Measurements from ENCODE around the gene COL9A1.
A peak's percentile ranks its signal among the peaks of the same experiment; 100 is the strongest.
"Not testable (repeated sequence)": the region's sequence is repeated elsewhere in the genome, so short reads cannot be mapped to it uniquely, and the experiment has no call there.

COL9A1 gene

DNA sequence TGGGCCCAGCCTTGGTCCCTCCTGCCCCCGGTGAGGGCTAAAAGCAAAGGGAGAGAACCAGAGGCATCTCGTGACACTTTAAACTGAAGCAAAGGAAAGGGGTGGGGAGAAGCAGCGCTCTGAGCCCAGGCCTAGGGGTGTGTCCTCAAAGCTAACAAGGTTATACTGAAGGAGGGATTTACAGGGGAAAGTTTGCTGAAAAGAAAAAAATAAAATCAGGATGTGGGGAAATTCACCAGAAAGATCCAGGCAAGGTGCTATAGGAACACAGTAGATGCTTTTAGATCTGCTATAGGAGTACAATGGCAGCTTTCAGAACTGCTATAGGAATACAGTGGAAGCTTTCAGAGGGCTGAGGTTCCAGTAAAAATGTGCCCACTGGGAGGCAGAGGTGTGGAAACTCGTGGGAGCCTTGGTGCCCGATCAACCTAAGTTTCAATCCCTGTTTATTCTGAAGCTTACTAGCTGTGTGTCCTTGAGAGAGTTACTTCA lies at the start of gene COL9A1:
TSS of gene COL9A1 (minus strand) at position 51 of the 492 bp plus-strand sequence. CDS start 160 bp downstream, outside the sequence.
- no peak for DNase-seq

DNA sequence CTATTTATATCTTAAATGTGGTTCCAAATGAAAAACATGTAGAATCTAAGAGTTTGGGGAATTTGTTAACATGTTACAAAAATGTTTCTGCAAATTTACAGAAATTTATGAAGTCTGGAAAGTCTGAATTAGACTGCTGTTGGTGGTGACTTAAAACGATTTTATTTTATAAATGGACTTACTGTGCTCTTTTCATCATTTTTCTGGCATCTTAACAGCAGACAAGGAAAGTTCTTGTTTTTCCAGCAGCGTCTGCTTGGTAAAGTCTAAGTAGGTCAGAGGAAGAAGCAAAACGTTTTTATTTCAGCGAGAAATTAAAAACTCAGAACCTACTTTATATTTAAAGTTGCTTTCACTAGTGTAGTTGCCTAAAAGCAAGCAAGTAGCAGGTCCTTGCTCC lies 48.6 kb upstream of the COL9A1 start:
- DNase-seq, result no peak

DNA sequence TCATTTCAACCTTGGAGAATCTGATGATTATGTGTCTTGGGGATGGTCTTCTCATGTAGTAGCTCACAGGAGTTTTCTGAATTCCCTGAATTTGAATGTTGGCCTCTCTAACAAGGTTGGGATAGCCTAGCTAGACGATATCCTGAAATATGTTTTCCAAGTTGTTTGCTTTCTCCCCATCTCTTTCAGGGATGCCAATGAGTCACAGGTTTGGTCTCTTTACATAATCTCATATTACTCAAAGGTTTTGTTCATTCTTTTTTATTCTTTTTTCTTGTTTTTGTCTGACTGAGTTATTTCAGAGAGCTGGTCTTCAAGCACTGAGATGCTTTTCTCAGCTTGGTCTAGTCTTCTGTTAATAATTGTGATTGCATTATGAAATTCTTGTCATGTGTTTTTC lies 42.7 kb upstream of the COL9A1 start:
- DNase-seq, result no peak

DNA sequence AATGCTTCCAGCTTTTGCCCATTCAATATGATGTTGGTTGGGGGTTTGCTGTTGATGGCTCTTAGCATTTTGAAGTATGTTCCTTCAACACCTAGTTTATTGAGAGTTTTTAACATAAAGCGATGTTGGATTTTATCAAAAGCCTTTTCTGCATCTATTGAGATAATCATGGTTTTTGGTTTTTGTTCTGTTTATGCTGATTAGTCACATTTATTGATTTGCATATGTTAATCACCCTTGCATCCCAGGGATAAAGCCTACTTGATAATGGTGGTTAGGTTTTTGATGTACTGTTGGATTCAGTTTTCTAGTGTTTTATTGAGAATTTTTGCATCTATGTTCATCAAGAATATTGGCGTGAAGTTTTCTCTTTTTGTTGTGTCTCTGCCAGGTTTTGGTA lies 40.4 kb upstream of the COL9A1 start:
- no peak for DNase-seq

DNA sequence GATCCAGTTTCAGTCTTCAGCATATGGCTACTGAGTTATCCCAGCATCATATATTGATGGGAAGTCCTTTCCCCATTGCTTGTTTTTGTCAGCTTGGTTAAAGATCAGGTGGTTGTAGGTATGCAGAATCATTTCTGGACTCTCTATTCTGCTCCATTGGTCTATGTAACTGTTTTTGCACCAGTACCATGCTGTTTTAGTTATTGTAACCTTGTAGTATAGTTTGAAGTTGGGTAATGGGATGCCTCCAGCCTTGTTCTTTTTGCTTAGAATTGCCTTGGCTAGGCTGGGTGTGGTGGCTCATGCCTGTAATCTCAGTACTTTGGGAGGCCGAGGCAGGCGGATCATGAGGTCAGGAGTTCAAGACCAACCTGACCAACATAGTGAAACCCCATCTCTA lies 36.9 kb upstream of the COL9A1 start:
- not testable (repeated sequence) for DNase-seq

DNA sequence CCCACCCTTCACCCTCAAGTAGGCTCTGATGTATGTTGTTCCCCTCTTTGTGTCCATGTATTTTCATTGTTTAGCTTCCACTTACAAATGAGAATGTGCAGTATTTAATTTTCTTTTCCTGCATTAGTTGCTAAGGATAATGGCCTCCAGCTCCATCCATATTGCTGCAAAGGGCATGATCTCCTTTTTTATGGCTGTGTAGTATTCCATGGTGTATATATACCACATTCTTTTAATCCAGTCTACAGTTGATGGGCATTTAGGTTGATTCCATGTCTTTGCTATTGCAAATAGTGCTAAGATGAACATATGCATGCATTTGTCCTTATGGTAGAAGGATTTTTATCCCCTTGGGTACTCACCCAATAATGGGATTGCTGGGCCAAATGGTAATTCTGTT lies 35.9 kb upstream of the COL9A1 start:
- DNase-seq, result no peak

DNA sequence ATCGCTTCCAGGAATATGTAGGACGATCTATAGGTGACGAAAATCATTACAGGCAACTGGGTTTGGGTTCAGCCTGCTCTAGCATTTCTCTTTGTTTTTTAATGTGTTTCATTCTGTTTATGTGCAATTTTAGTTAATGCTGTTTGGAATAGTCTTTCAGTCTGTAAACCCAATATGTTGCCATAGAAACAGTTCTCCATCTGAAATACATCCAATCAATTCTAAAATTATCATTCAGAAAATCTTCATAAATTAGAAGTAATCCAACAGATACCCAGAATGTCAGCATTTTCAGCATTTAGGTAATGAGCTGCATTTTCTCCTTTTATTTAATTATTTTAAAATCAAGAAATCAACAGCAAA lies 34.8 kb upstream of the COL9A1 start:
- DNase-seq, result no peak

DNA sequence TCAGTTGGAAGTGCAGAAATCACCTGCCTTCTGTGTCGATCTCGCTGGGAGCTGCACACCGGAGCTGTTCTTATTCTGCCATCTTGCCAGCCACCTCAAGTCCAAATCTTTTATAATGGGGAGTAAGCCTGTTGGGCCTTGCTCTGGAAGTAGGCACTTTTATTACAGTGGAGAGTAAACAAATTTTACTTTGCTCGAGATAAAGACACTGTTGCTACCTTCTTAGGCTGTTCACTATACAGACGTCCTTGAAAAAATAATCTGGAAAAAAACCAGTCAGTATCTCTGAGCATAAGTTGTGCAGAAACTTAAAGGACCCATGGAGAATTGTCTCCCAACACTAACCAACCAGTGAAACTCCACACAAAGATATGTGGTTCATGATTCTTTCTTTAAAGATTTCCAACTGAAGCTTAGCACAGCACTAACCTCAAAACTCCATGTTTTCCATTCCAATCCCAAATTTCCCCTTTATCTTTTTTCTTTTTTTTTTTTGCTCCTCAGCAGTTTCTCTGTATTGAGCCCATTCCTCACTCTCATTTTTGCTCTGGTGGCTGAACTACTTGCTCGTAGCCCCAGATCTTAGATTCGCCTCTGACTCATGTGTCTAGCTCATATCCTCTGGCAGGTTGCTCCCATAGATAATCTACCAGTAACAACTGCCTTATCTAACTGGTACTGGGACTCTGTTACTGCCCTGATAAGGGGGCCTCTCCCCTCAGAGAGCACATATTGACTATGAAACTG lies 34.3 kb upstream of the COL9A1 start:
- DNase-seq, result no peak

DNA sequence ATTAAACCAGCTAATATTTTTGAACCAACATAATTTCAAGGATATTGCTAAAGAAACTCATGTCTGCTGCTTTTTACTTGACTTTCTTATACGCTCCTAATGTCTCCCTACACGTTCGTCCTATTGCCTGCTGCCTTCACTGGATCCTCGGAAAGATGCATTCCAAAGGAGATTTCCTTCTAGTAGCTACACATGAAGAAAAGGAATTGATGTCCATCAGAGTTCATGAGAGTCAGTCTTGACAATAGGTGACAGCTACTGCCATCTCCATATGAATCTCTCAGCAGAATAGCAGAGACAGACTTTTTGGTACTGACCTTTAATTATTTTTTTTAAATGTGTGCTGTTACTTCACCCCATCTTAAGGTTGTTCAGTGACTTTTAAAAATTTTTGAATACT lies 24.2 kb upstream of the COL9A1 start:
- no peak for DNase-seq

DNA sequence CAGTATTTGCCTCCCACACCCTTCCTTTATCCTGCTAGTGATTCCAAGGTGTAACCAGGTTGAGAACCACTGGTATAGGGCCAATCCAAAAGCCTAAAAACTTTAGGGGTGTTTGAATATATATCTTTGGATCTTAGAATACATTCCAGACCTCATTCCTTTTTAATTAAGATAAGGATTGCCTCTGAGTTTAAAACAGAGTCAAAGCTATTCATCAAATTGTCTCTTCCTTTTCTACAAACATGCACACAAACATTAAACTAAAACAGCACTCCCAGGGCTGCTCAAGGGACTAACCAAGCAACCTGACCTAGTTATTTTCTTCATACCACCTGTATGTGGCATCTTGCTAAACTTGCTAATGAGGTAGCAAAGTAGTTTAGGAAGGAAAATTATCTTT lies 22.1 kb upstream of the COL9A1 start:
- no peak for DNase-seq

DNA sequence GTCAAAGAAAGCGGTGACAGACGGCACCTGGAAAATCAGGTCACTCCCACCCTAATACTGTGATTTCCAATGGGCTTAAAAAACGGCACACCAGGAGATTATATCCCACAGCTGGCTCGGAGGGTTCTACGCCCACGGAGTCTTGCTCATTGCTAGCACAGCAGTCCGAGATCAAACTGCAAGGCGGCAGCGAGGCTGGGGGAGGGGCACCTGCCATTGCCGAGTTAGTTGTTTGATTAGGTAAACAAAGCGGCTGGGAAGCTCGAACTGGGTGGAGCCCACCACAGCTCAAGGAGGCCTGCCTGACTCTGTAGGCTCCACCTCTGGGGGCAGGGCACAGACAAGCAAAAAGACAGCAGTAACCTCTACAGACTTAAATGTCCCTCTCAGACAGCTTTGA lies 14.9 kb upstream of the COL9A1 start:
- not testable (repeated sequence) for DNase-seq

DNA sequence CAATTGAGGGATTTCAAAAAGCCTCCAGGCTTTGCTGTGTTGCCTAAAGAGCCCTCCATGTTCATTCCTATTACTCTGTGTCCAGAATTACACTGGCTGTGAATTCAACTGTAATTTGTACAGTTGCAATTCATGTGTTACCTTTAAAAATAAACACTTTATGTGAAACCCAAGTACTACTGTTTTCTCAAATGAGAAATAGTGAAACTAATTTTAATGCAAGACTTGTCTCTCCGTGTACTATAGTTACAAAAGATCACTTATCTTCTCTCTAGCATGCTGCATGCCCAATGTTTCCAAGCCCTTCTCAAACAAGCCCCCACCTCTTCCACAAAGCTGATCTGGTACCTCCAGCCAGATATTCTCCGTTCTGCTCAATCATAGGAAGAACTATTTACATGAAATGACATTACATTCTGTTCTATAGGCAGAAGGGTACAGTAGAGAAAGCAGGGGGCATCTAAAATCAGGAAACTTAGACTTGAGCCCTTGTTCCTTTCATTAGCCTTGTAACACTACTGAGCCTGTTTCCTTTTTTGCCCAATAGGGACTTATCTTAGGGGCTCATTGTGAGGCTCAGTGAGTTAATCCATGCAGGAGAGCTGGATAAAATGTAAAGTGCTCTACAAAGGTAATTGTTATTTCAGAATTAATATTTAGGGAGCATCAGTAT lies 12.3 kb upstream of the COL9A1 start:
- DNase-seq, result no peak

DNA sequence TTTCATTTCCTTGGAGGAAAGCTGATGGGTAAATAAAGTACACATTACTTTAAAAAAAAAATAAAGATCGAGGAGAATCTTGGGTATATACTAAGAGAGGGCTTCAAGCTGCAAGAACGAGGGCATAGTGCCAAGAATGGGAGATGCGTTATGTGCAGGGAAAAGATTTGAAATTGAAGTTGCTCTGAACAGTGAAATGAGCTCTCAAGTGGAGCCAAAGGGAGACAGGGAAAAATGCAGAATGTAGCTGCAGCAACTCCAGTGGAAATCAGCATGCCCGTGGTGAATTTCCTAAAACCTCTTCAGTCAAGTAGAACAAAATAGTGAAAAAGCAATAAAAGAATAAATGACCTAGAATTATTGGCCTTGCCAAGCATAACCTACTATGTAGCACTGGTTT lies 11.4 kb upstream of the COL9A1 start:
- no peak for DNase-seq

DNA sequence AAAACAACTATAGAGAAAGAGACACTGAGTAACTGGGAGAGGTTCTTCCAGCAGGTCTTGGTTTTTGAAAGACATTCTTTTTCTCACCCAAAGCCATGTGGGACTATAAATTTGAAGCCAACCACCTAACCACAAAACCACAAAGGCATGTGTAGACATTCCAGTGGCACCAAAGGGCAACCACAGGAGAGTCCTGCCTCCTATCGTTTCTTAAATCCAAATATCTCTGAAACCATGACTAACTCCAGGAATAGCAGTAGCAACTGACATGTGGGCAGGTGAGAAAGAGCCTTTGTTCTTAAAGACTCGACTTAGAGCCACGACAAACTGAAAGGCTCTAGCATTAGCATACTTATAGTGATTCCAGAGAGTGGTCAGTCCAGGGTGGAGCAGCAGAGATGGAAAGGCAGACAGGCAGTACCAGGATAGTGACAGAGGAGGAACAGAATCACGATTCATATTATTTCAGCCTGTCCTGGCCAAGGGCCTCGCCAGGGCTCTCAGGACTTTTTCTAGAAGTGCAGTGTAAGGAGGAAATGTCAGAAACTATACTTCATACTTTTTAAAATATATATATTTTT lies 9.4 kb upstream of the COL9A1 start:
- DNase-seq, result peak; percentile 83

DNA sequence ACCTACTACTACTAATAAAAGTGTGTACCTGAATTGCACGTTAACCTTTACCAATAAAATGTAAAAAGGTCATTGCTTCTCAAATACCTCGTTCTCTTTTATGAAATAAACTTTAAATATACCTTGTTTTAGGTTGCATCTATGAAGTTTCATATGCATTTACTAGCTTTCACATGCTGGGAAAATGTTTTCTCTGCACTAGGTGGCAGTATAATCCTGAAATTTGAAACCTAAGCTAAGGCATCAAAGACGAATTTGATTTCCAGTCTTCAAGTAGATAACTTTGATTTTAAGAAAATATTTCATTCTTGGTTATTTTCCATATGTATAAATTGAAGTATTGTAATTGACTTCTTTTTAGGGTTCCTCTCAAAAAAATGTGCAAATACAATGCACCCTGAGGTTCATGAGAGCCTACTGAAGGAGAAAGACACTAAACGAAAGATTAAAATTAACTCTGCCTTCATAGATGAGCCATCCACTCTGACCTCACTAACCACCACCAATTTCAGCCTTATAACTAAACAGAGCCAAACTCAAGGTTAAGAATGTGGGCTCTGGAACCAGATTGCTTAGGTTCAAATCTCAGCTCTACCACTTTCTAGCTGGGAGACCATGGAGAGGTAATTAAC lies 7.3 kb upstream of the COL9A1 start:
- peak; percentile 28 for DNase-seq

DNA sequence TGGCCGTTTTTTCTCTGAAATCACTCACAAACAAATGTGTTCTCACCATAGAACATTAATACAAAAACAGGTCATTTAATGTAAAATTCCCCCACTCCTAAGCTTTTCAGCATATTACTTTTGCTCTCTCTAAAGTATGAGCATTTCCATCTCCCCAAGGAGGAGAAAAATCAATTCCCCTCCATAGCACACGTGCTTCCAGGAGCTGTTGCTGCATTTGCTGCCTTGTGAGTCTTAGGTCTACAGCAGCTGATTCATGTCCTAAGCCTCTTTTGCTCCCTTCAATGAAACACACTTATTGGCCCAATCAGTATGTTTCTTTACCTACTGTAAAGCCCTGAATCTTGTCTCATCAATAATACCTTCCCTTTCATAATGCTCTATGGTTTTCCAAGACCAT lies 6.4 kb upstream of the COL9A1 start:
- DNase-seq, result no peak

DNA sequence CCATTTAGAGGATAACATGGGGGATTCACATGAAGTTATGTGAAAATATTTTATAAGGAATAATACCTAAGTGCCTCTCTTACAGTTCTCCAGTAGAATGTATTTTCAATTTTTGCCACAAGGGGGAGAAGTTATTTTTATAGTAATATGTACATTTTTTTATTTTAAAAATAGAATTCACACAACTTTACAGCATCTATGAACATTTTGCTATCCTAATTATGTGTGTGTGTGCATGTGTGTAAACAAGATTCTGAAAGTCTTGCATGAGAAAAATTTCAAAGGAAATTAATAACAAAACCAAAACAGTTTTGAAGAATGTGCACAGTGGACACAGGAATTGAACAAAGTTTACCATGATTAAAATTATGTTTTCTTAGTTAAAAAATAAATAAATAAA lies 5.3 kb upstream of the COL9A1 start:
- not testable (repeated sequence) for DNase-seq

DNA sequence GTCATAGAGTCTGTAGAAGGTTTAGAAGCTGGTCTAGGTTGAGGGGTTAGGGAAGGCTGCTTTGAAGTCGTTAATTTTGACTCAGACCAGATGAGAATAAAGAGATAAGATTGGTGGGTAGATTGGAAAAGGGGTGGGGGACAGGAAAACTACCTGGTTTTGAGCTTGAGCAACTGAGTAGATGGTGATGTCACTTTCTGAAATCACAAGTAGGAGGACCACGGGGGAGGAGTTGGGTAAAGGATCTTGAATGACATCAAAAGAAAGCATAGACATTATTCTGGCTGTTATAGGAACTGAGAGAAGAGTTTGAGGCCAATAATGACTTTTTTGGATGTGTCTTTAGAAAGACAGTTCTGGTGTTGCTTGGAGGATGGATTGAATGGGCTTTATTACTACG lies 4.1 kb upstream of the COL9A1 start:
- no peak for DNase-seq

DNA sequence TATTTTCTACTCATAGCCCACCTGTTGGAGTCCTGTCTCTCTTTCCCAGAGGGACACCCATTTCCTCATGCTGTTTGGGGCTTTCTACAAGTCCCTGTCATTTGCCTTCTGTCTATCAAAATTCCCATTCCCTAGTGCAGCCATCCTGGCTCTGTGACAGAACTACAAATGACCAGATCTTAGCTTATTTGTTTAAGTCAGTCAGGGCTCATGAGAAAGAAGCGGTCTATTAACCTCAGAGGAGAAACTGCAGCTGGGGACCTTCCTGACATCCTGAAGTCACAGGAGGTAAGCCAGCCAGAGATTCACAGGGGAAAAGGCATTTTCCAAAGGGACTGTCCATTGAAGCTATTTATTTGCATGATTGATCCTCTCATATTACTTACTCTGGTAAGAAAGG lies 1.7 kb upstream of the COL9A1 start:
- DNase-seq, result no peak

DNA sequence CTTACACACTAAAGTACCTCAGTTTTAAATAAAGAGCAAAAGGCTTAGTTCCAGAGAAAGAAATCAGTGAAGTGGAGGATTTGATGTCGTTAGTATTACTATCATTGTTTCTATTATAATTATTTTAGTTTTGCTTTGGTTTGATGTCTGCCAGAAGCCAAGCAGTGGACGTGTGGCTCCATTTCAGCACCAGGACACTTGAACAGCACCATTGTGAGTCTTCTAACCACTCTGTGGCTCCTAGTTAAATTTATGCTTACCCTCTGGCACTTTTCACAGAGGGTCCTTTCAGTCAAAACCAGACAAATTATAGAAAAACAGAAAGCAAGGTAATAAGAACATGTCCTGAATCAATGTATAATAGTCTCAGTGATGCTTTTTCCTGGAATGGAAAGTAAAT lies 3.4 kb downstream of the COL9A1 start:
- no peak for DNase-seq

DNA sequence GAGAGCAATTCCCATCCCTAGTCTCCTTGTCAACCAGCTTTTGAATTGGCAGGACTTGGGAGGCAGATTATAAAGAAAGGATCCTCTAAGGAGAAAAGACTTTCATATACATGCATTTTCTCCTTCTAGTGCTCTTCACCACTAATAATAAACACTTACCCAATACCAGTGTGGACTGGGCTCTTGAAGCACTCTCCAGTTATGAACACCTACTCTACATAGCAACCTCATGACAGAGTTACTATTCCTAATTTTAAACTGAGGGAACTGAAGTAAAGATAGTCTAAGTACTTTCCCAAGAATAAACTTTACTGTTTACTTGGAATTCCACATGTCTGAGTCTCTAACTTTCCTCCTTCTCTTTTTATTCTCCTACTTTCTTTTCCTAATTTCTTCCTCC lies 4.8 kb downstream of the COL9A1 start:
- DNase-seq, result no peak

DNA sequence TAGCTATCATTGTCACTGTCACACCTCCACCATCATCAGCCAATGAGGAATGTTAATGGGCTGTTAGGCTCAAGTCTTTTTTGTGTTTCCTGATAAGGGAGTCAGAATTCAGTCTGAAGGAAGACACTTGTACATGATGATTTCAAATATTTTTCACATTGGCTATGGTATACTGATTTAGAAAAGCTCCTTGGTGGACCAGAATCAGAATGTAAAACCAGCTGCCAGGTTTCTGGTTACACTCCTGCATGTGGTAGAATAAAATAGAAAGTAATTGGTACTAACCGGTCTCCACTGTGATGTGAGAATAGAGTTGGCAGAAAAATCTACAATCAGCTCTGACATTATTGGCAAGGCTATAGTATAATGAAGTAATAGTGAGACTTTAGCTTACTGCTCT lies 10.7 kb downstream of the COL9A1 start:
- DNase-seq, result no peak

DNA sequence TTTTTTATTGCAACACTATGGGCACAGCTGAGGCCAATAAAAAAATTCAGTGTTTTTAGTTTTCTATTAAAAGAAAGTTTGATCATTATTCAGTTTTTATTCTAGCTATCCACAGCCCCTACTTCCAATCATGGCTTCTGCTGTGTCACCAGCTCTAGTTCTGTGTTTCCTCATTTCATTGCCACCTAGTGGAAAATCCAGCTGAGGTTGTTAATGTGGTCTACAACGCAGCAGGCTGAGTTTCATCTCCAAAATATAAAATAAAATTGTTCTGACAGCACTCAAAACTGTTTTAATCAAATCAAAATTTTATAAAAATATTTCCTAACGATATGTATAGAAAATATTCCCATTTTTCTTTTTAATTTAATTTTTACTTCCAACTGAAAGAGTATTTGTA lies 13.6 kb downstream of the COL9A1 start:
- DNase-seq, result no peak

DNA sequence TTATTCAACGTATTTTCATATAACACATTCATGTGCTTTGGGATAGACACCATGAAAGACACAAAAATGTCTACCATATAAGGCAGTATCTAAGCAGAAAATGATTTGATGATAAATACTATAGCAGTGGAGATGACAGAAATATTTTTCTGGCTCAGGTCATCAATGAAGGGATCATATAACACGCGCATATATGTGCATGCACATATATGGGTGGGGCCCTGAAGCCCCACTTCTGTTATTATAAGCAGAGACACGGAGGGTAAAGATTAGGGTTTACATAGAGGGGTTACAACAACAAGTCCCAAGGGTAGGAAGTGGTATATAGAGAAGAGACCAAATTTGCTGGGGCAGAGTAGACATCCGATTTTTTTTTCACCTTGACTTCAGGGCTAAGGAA lies 16.0 kb downstream of the COL9A1 start:
- DNase-seq, result no peak

All from fibroblast of skin of right quadriceps (primary cell).